Right renal pelvis (tissue), 4 donors: ENCODE results near the gene FAAP100. TPM values are rescaled to one million over a fixed set of nuclear protein-coding genes. Genes with fewer than 3 reads are reported as not detected.

Experiments
- DNase-seq, 4 donors: peaks; one replicate each; pipeline ENCODE4 v3.0.0-alpha.2; 2013; ENCODE audit warnings: low read depth in 4 of 4, low spot score in 3 of 4, missing footprints in 1 of 4
- polyA plus RNA-seq, 4 donors: library from polyadenylated mRNA; unstranded; fragments of 120-200 nt; gene quantifications; one replicate each; pipeline ENCODE4 v1.2.1, GENCODE V29; 2013; ENCODE audit not compliant: insufficient read length in 4 of 4

Gene FAAP100
- polyA plus RNA-seq, 4 donors = 23.5 to 31.1 (median 25.0) TPM

- no peak for DNase-seq
Measured at GRCh38 chr17:81513753-81514488, 38.2 kb downstream of the FAAP100 start.

- DNase-seq = no peak
Measured at GRCh38 chr17:81513372-81513752, 38.8 kb downstream of the FAAP100 start.

GRCh38 chr17:81512562-81513371 lies 39.4 kb downstream of the FAAP100 start, which contains the start of gene ACTG1:
Gene ACTG1, minus strand, starts transcription at chr17:81512799. Its CDS starts 445 bp downstream, at chr17:81512354.
- peak in 3 of 4 donors; percentile 90 to 92 (median 90) for DNase-seq

- DNase-seq = no peak
Measured at GRCh38 chr17:81511804-81512561, 40.2 kb downstream of the FAAP100 start.

GRCh38 chr17:81511554-81511803 lies 40.7 kb downstream of the FAAP100 start:
- no peak for DNase-seq

- no peak for DNase-seq
Measured at GRCh38 chr17:81510785-81511553, 41.2 kb downstream of the FAAP100 start.

DNA sequence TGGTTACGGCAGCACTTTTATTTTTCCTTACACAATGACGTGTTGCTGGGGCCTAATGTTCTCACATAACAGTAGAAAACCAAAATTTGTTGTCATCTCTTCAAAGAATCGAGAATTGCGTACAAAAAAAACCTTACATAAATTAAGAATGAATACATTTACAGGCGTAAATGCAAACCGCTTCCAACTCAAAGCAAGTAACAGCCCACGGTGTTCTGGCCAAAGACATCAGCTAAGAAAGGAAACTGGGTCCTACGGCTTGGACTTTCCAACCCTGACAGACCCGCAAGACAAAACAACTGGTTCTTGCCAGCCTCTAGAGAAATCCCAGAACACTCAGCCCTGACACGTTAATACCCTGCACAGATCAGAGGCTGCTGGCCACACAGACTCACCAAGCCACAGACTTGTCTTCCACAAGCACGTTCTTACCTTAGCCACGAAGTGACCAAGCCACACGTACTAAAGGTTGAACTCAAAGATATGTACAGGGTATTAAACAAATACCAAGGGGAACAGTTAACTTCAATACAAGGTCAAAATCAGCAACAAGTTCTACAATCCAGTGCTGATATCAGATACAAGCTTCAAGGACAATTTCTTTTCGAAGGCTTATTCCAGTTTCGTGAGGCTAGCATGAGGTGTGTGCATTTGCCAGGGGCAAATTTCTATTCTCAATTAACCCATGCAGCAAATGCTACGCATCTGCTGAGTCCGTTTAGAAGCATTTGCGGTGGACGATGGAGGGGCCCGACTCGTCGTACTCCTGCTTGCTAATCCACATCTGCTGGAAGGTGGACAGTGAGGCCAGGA lies 42.0 kb downstream of the FAAP100 start:
- DNase-seq = no peak

DNA sequence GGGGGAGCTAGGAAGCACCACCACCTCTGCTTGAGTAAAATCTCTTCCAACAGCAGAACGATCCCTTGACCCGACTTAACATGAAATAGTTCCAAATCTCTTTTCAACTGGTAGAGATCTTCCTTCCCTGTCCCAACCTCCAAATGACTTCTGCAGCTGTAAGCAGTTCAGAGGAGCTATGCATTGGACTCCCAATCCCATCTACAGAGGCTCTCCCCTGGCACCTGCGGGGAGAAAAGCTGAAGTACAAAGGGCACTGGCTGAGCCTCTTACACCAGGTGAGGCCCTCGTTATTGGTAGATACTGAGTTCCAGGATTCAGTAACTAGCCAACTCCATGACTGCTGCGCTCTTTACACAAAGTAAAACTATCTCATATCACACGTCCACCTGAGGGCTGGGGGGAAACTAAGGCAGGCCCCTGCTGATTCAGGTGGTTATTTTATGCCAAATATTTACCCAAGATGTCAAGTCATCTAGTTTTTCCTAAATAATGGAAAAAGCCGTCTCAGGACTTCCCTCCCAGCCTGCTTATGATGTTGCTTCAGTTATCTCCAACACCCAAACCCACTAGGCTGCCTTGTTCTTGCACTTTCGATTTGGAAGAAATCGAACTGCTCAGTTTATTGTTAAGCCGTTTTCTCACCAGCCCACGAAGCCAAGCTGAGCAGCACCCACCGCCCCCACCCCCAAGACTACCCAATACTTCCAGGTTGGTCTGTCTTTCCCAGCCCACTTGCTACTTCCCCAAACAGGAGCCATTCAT lies 42.8 kb downstream of the FAAP100 start:
- DNase-seq = no peak

- no peak for DNase-seq
Measured at GRCh38 chr17:81508639-81509206, 43.4 kb downstream of the FAAP100 start.

- no peak for DNase-seq
Measured at GRCh38 chr17:81503619-81504018, 48.5 kb downstream of the FAAP100 start.

- DNase-seq = no peak
Measured at GRCh38 chr17:81502471-81503017, 49.6 kb downstream of the FAAP100 start.

GRCh38 chr17:81500047-81500446 lies 52.1 kb downstream of the FAAP100 start:
- no peak for DNase-seq

DNA sequence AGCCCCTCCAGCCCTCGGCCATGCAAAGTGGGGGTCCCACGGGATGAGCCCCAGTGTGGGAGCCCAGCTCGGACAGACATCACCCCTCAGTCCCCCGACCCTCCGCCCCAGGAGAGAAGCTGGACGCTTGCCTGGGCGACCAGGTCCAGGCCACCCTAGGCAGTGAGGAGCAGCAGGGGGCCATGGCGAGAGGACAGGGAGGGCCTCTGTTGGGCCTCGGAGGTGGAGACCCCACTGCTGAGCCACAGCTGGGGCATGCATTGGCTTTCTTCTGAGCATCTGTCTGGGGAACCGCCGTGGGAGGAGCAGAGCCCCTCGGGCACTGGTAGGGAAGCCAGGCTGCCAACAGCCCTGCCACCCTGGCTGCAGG lies 52.6 kb downstream of the FAAP100 start:
- DNase-seq = no peak

GRCh38 chr17:81498953-81499600 lies 53.1 kb downstream of the FAAP100 start:
- DNase-seq = no peak

DNA sequence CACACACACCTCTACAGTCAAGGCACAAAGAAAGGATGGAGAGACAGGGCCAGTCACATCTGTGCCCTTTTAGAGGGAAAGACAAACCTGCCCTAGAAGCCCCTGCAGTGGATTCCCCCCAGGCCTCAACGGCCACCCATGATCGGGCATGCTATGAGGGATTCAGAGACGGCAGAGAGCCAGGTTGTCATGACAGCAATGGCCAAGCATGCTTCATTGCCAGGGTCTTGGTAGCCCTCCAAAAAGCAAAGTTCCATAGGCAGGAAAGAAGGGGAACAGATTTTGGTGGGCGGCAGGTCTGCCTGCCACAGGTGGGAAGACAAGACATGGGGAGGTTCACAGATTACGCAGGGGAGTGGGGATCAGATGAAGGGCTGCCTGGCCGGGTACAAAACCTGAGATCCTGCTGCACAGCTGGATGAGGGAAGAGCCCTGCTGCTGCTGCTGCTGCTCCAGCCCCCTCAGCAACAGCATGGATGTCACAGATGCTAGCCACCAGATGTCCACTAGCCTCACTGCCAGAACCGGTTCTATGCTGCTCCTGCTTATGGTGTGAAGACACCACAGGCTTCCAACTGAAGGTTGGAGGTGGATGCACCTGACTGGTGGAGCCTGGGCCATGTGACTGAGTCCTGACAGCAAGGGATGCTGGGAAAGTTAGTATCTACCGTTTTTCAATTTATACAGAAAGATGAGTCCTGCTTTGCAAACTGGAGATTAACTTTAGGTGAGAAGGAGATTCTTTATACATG lies 57.4 kb downstream of the FAAP100 start:
- DNase-seq = no peak

GRCh38 chr17:81493198-81494038 lies 58.7 kb downstream of the FAAP100 start:
- DNase-seq = no peak
